Pancreas (tissue), 10 donors: ENCODE results near the gene GABBR2. TPM values are rescaled to one million over a fixed set of nuclear protein-coding genes. Genes with fewer than 3 reads are reported as not detected.

Experiments used
- ATAC-seq, 4 donors: fragments of 200-7000 bp; cut with Tn5 transposase; one replicate each; pipeline versions ENCODE4 v1.8.0 to v1.9.1; 2020; ENCODE audit warnings: mild to moderate bottlenecking in 4 of 4, moderate library complexity in 4 of 4
- DNase-seq, 6 donors: peaks; one replicate each; pipeline ENCODE4 v3.0.0-alpha.2; 2020
- FAIRE-seq: peaks from 2 replicates; lab custom pipeline; 2012; peaks lifted over from hg19 to GRCh38; lab: Jason Lieb, UNC
- H3K27ac ChIP-seq, 4 donors: fragments of 200-600 bp; sonication (generic); 1 replicate in 3 of 4; 2 replicates in 1 of 4; pipeline versions ENCODE4 v1.5.0 to v1.8.0; 2020
- H3K27me3 ChIP-seq, 4 donors: fragments of 200-600 bp; one replicate each; pipeline ENCODE4 v1.8.0; 2021
- H3K36me3 ChIP-seq, 3 donors: fragments of 200-600 bp; sonication (generic) in 1 of 3; one replicate each; pipeline versions ENCODE4 v1.5.0 to v1.8.0; 2020 to 2021
- H3K4me1 ChIP-seq, 3 donors: fragments of 200-600 bp; one replicate each; pipeline ENCODE4 v1.8.0; 2021
- H3K4me3 ChIP-seq, 4 donors: fragments of 200-600 bp; sonication (generic) in 2 of 4; one replicate each; pipeline versions ENCODE4 v1.5.0 to v1.8.0; 2020 to 2021
- H3K9me3 ChIP-seq, 4 donors: fragments of 200-600 bp; one replicate each; pipeline ENCODE4 v1.8.0; 2021
- WGBS, 2 donors: extraction: QIAGEN DNeasy Blood & Tissue Kit; methylation state at CpG; one replicate each; pipeline ENCODE4 v1.1.7; 2013; 5-methylcytosine and 5-hydroxymethylcytosine counted together
- intact Hi-C, 3 donors: fragments of 100-400 bp; cut with DNase I; formaldehyde crosslinking; loops; one replicate each; pipeline versions ENCODE4 v1.11.1 to v1.14.2; 2022
- polyA plus RNA-seq, 2 donors: library from polyadenylated mRNA; stranded (reverse); fragments of 200-250 nt; gene quantifications; one replicate each; pipeline ENCODE4 v1.2.3, GENCODE V29; 2013
- total RNA-seq, 6 donors: library from RNA; stranded (reverse); fragmentation: NEBNext Ultra II Directional in 4 of 6; extraction: Animal tissue kit (Norgen Biotek cat#: 25700) in 4 of 6; gene quantifications; one replicate each; pipeline versions ENCODE4 v1.2.1 to v1.2.4, GENCODE V29; 2021 to 2023
- TF ChIP-seq, protein P1 (sequence below), 4 donors: fragments of 200-600 bp; sonication (generic) in 3 of 4; IDR thresholded peaks; one replicate each; pipeline versions ENCODE4 v1.5.0 to v1.8.0; 2021; ENCODE audit warnings: antibody characterized with exemption in 4 of 4
- donor health status: healthy with polysubstance abuse.
- donor health status: DM: no; HTN: no; CAD: no; lungs with moderate emphysema.
- donor health status: DM: no; HTN: no; CAD: no.
- donor health status: control.
- donor health status: control.
- donor health status: Bipolar disorder and iron deficiency.
- donor health status: DM: yes; HTN: yes; CAD: no.
- donor health status: DM: no; HTN: no; CAD: no.
- donor health status: DM: no; HTN: no; CAD: no.
- donor health status: DM: yes; HTN: yes; CAD: no.

GABBR2 gene
- total and polyA plus RNA-seq, 8 donors = 0.04 to 0.14 (median 0.07) TPM; not detected in 4

DNA sequence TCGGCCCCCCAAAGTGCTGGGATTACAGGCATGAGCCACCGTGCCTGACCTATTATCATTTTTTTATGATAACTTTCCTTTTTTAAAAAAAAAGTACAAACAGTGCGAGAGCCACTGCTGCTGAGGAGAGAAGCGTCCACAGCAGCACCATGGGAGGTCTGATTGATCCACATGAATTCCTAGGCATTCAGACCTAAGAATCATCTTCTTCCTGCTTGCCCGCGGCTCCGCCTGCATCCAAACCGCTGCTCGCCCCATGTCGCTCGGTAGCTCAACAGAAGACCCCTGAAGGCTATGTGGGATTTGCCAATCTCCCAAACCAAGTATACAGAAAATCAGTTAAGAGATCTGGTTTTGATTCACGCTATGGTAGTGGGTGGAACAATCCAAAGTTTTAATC is 102.0 kb downstream of the GABBR2 start:
- H3K9me3 ChIP-seq = no peaks in the 10 kb centered on the region
- ATAC-seq (no peak), FAIRE-seq (no peak), DNase-seq (no peak)
- WGBS, 2 donors = 86 to 88% methylated on average over 12 of the region's 12 CpGs
- intact Hi-C loops = no loop called here
- no peak overlapping the region for H3K4me3 ChIP-seq
- no peaks in the 10 kb centered on the region for H3K4me1 ChIP-seq
- no peak overlapping the region for H3K27ac ChIP-seq
- H3K27me3 ChIP-seq = no peaks in the 10 kb centered on the region
- TF ChIP-seq, protein P1, sequence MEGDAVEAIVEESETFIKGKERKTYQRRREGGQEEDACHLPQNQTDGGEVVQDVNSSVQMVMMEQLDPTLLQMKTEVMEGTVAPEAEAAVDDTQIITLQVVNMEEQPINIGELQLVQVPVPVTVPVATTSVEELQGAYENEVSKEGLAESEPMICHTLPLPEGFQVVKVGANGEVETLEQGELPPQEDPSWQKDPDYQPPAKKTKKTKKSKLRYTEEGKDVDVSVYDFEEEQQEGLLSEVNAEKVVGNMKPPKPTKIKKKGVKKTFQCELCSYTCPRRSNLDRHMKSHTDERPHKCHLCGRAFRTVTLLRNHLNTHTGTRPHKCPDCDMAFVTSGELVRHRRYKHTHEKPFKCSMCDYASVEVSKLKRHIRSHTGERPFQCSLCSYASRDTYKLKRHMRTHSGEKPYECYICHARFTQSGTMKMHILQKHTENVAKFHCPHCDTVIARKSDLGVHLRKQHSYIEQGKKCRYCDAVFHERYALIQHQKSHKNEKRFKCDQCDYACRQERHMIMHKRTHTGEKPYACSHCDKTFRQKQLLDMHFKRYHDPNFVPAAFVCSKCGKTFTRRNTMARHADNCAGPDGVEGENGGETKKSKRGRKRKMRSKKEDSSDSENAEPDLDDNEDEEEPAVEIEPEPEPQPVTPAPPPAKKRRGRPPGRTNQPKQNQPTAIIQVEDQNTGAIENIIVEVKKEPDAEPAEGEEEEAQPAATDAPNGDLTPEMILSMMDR (IDR thresholded peaks at IDR 0.05) = no peak
- no peaks in the 10 kb centered on the region for H3K36me3 ChIP-seq

- WGBS, 2 donors = 72 to 75% methylated on average over 8 of the region's 8 CpGs
- ATAC-seq = no peak
Measured at GRCh38 chr9:98605116-98605515, 103.6 kb downstream of the GABBR2 start.

GRCh38 chr9:98603821-98604383 is 104.8 kb downstream of the GABBR2 start:
- H3K9me3 ChIP-seq = no peaks in the 10 kb centered on the region
- no peak for ATAC-seq
- no peak for DNase-seq
- no peaks in the 10 kb centered on the region for H3K4me1 ChIP-seq
- H3K27me3 ChIP-seq = no peaks in the 10 kb centered on the region
- TF ChIP-seq, protein P1 (IDR thresholded peaks at IDR 0.05) = no peak
- H3K36me3 ChIP-seq = no peaks in the 10 kb centered on the region
- intact Hi-C loops = no loop called here
- 86 to 90% methylated on average over 13 of the region's 13 CpGs for WGBS, 2 donors
- H3K27ac ChIP-seq = no peak overlapping the region
- H3K4me3 ChIP-seq = no peak overlapping the region
- FAIRE-seq = no peak

More at GRCh38 chr9:98605116-98605515, 103.6 kb downstream of the GABBR2 start:
- Histone ChIP-seq H3K4me1 (no peaks in the 10 kb centered on the region), H3K36me3 (no peaks in the 10 kb centered on the region), H3K27me3 (no peaks in the 10 kb centered on the region), H3K4me3 (no peak overlapping the region), H3K27ac (no peak overlapping the region), H3K9me3 (no peaks in the 10 kb centered on the region)
- DNase-seq (no peak), FAIRE-seq (no peak)
- intact Hi-C loops = no loop called here
- TF ChIP-seq, protein P1 (IDR thresholded peaks at IDR 0.05) = no peak

DNA sequence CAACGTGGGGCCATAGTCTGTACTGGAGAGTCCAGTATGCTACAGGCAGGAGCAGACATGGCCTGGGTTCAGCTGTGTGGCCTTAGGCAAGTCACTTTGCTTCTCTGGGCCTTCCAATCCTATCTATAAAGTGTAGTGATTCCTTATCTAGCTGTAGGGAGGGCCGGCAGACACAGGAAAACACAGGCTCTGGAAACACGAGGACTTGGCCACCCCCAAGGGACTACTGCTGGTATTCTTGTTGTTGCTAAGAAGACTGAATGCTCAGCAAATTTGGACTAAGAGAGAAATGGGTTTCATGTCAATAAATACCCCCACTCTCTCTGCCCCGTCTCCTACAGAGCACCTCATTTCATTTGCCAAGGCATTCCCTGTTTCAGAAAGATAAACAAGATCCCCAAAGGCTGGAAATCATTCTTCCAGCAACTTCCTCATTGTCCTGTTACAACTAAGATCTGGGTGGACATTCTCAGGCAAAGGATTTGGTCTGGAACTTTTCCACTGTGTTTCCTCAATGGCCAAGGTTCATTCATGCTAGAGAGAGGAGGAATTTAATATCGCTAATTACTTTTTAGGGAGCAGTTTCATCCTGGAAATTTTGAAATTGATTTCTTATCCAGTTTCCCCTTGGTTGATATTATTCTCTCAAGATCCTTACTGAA is 105.8 kb downstream of the GABBR2 start:
- TF ChIP-seq, protein P1 (IDR thresholded peaks at IDR 0.05) = no peak
- no peaks in the 10 kb centered on the region for H3K9me3 ChIP-seq
- intact Hi-C loops = no loop called here

DNA sequence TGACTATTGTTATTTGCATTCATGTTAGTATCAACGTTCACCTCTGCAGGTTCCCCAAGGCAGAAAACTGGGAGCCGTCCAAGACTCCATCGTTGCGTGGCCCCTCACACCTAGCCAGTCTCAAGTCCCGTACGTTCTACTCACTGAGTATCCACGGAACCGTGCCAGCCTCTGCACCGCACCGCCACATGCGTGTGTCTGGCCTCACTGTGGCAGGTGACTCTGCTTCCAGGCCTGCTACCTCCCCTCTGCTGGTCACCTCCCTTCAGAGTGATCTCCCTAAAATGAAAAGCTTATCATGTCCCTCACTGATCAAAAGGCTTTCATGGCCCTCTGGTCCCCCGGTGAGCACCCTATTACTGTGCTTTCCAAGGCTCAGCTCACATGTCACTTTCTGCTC is 108.1 kb downstream of the GABBR2 start:
- TF ChIP-seq, protein P1 (IDR thresholded peaks at IDR 0.05) = no peak
- no peak for ATAC-seq
- H3K4me1 ChIP-seq = no peaks in the 10 kb centered on the region
- 76 to 83% methylated on average over 12 of the region's 12 CpGs for WGBS, 2 donors
- DNase-seq = no peak
- no peaks in the 10 kb centered on the region for H3K36me3 ChIP-seq
- H3K27me3 ChIP-seq = no peaks in the 10 kb centered on the region
- intact Hi-C loops = no loop called here
- H3K27ac ChIP-seq = no peak overlapping the region
- FAIRE-seq = no peak
- H3K4me3 ChIP-seq = no peak overlapping the region
- H3K9me3 ChIP-seq = no peaks in the 10 kb centered on the region

More for the DNA sequence above, 105.8 kb downstream of the GABBR2 start:
- WGBS, 2 donors = 49 to 50% methylated on average over 5 of the region's 5 CpGs
- Histone ChIP-seq H3K4me3 (no peak overlapping the region), H3K27me3 (no peaks in the 10 kb centered on the region), H3K4me1 (no peaks in the 10 kb centered on the region), H3K27ac (no peak overlapping the region), H3K36me3 (no peaks in the 10 kb centered on the region)
- DNase-seq (no peak), ATAC-seq (no peak), FAIRE-seq (no peak)
